Astrocyte (in vitro differentiated cells and primary cell): ENCODE measurements around the gene RPH3AL.
"Not testable (repeated sequence)": the region's sequence is repeated elsewhere in the genome, so short reads cannot be mapped to it uniquely, and the experiment has no call there.

Source experiments
- EZH2 ChIP-seq: IDR thresholded peaks from 2 replicates; pipeline ENCODE4 v1.6.1; 2012; ENCODE audit warnings: mild to moderate bottlenecking, low read length, inconsistent platforms; ENCODE audit not compliant: insufficient read depth
- TF ChIP-seq, protein P1 (sequence below): IDR thresholded peaks from 2 replicates; pipeline ENCODE4 v1.5.1; 2011; ENCODE audit warnings: low read depth, mild to moderate bottlenecking, inconsistent platforms, low read length, moderate library complexity; ENCODE audit not compliant: insufficient read depth

- TF ChIP-seq, protein P1, sequence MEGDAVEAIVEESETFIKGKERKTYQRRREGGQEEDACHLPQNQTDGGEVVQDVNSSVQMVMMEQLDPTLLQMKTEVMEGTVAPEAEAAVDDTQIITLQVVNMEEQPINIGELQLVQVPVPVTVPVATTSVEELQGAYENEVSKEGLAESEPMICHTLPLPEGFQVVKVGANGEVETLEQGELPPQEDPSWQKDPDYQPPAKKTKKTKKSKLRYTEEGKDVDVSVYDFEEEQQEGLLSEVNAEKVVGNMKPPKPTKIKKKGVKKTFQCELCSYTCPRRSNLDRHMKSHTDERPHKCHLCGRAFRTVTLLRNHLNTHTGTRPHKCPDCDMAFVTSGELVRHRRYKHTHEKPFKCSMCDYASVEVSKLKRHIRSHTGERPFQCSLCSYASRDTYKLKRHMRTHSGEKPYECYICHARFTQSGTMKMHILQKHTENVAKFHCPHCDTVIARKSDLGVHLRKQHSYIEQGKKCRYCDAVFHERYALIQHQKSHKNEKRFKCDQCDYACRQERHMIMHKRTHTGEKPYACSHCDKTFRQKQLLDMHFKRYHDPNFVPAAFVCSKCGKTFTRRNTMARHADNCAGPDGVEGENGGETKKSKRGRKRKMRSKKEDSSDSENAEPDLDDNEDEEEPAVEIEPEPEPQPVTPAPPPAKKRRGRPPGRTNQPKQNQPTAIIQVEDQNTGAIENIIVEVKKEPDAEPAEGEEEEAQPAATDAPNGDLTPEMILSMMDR: not testable (repeated sequence)
- not testable (repeated sequence) for TF ChIP-seq EZH2
Observed at GRCh38 chr17:366657-367615, 14.3 kb upstream of the RPH3AL start.
